HG02759 (cell line): ENCODE data around the gene CILP2.

Source experiments
- ATAC-seq: cut with Tn5 transposase; IDR thresholded peaks from one replicate; pipeline ENCODE4 v1.9.1; 2021; ENCODE audit warnings: mild to moderate bottlenecking, moderate library complexity; ENCODE audit not compliant: unreplicated experiment

Gene CILP2

DNA sequence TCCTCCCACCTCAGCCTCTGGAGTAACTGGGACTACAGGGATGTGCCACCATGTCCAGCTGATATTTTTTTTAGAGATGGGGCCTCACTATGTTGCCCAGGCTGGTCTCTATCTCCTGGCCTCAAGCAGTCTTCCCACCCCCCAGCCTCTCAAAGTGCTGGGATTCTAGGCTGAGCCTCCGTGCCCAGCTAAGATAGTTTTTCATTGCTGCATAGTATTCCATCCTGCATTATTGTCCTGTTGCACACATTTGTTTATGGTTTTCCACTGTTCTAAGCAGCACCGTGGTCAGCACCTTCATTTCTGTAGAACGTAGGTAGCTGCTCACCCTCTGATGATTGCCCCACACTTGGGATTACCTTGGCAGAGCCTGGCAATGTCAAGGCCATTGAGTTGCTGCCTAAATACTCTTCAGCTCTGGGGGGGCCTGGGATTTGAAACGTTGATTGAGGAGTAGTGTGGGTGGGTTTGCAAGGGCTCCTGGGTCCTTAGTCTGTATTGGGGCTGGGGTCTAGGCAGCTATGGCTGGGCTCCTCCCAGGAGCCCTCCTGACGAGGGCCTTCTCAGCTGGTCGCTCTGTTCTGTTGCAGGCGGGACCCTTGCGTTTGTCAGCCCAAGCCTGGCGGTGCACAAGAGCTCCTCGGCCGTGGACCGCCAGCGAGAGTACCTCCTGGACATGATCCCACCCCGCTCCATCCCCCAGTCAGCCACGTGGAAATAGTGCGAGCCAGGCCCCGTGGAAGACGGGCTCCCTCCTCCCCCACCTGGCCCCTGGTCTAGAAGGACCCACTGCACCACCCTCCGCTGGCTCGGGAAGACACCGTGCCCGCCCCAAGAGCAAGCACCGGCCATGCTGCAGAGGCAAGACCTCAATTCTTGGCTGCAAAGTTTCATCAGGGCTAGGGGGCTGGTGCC lies 33.1 kb upstream of the CILP2 start:
- ATAC-seq = no peak

- no peak for ATAC-seq
Observed at GRCh38 chr19:19505669-19506326, 32.3 kb upstream of the CILP2 start.

GRCh38 chr19:19506592-19506991 lies 31.5 kb upstream of the CILP2 start:
- ATAC-seq = no peak

DNA sequence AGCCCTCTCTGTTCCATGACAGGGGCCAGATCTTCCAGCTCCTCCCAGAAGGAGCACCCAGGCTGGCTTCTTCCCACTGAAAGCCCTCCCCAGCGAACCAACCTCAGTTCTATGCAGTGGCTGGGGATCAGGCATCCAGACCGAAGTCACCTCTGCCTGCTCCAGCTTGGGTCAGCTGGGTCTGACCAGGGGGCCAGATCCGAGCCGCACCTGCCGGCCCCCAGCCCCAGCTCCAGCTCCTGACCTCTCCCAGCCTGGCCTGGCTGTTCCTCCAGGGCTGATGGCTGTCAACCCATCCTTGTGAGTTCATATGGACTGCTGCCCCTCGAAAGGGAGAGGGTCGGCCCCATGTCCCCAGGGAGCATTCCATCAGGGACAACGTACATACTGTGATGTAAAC lies 30.7 kb upstream of the CILP2 start:
- ATAC-seq = no peak

DNA sequence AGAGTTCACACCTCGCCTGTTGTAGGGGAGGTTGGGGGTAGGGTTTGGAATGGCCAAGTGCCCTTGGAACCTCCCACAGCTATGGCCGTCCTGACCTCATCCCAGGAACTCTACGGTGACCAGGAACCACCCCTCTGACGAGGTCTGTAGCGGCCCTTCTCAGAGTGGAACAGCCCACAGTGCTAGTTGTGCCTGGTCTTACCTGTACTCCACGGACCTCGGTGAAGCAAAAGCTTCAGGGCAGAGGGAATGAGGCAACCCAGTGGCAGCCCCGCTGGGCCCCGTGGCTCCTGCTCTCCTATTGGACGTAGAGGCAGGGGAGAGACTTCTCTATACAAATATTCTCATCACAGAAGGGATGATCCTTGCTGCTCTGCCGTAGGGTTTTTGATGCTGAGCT lies 29.8 kb upstream of the CILP2 start:
- ATAC-seq = no peak

- ATAC-seq = no peak
Observed at GRCh38 chr19:19510432-19510831, 27.6 kb upstream of the CILP2 start.

DNA sequence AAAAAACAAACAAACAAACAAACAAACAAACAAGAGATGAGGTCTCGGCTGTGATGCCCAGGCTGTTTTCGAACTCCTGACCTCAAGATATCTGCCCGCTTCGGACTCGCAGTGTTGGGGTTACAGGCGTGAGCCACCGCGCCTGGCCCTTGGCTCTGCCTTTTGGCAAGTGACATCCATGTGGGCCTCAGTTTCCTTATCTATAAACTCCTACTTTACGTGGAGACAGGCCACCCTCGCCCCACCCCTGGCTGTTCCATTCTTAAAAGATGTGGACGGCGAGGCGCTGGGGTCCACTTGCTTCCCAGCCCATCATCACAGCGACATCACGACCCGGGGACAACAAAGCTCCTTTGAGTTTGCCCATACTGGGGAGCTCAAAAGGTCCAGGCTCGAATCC lies 24.4 kb upstream of the CILP2 start:
- ATAC-seq = no peak

GRCh38 chr19:19514215-19514657 lies 23.8 kb upstream of the CILP2 start:
- no peak for ATAC-seq

DNA sequence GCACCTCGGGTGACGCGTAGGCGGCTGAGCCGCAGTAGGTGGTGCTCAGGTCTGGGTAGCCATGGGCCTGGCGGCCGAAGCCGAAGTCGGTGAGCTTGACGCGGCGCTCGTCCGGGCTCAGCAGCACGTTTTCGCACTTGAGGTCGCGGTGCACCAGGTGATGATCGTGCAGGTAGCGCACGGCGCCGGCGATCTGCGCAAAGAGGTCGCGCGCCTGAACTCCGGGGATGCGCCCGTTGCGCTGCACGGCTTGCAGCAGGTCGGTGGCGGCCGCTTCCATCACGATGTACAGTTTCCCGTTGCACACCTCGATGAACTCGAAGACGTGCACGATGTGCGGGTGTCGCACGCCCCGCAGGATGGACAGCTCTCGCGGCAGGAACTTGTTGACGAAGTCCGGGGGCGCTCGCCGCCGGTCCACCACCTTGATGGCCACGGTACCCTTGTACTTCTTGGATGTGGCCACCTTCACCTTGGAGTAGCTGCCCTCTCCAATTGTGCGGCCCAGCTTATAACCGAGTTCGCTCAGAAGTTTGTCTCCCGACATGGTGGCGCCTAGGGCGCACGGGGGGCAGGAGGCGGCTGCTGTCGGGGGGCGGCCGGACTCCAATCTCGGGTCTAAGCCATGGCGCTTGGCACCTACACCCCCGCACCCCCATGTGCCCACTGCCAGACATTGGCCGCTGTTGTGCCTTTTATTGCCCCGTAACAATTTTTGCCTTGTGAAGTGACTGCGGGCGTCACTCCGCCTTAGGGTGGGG lies 23.0 kb upstream of the CILP2 start, which contains the start of gene TSSK6:
Gene TSSK6, minus strand, starts transcription at position 668 of the 761 bp plus-strand sequence. Its CDS starts 121 bp downstream, at position 547.
- no peak for ATAC-seq

GRCh38 chr19:19515642-19516519 lies 22.2 kb upstream of the CILP2 start, which contains the start of gene NDUFA13:
Gene NDUFA13 (plus strand): TSS chr19:19516225. CDS start chr19:19516239, 14 bp downstream.
- peak; percentile 95 for ATAC-seq

DNA sequence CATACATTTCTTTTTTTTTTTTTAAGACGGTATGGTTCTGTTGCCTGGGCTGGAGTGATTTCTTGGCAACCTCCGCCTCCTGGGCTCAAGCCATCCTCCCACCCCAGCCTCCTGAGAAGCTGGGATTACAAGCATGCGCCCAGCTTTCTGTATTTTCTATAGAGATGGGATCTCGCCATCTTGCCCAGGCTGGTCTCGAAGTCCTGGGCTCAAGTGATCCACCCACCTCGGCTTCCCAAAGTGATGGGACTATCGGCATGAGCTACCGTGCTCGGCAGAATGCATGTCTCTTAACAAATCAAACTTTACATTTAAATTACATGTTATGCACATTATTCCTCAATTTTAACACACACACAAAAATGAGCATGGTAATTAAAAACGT lies 20.8 kb upstream of the CILP2 start:
- no peak for ATAC-seq

DNA sequence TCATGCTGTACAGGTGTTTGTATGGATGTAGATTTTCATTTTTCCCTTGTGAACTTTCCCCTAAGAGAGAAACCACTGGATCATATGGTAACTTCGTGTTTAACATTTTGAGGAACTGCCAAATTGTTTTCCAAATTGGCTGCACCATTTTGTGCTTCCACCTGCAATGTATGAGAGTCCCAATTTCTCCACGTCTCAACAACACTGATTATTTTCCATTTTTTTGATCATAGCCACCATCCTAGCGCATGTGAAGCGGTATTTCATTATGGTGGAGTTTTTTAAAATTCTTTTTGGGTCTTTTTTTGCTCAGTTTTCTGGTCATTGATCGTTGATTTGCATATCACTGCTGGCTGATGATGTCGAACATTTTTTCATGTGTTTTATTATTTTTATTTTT lies 17.1 kb upstream of the CILP2 start:
- no peak for ATAC-seq

GRCh38 chr19:19523177-19523576 lies 14.9 kb upstream of the CILP2 start:
- ATAC-seq = no peak

DNA sequence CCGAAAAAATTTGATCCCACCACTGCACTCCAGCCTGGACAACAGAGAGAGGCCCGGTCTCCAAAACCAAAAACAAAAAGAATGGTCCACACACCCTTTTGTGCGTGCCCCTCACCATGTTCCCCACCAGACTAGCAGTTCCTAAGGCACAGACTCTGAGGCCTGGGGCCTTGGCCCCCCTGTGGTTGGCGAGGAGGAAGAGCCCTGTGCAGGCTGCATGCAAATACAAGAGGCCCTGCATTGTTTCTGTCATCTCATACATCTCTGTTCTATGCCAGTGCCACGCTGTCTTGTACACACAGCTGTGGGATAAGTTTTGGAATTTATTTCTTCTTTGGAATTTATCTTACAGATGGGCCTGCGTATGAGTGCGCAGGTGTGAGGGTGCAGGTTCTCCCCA lies 14.0 kb upstream of the CILP2 start:
- ATAC-seq = no peak

- ATAC-seq = no peak
Observed at GRCh38 chr19:19525611-19526380, 12.3 kb upstream of the CILP2 start.

DNA sequence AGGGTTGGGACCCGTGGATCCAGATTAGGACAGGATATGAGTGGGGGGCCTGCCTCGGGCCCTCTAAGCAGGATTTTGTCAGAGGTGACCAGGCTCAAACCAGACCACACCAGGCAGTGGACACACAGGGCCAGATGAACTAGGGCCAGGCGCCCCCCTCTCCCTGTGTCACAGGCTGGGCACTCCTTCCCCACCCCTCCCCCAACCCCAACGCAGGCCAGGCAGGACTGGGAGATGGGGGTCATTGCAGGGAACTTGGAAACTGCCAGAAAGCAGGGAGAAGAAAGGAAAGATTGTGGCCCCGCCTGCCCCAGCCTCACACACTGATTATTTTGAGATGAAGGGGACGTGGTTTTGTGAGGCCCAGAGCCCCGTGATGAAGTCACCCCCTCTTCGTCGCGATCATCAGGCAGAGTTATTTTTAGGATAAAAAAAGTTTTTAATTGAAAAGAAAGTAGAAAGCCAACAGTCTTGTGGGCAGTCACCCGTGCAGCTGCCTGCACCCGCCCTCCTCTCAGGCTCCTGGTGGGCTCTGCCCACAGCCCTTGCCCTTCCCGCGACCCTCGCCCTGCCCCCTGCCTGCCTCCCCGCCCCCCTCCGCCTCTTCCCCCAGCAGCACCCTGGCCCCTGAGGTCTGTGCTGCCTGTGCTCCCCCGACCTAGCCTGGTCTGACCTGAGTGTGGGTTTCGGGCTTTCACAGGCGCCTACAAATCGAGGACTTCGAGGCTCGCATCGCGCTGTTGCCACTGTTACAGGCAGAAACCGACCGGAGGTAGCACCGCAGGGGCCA lies 11.3 kb upstream of the CILP2 start:
- ATAC-seq = no peak

DNA sequence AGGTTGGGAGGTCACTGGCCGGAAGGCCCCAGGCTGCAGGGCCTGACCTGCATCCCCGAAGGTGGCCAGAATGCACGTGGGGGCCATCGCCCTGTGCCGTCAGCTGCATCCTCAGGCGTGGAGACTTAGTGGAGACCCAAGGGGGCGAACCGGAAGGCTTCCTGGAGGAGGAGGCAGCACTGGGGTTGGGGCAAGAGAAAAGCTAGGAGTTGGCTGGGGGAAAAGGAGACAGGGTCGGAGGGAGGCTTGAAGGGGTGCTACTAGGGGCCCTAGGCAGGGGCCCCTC lies 10.8 kb upstream of the CILP2 start:
- ATAC-seq = no peak

GRCh38 chr19:19527674-19528625 lies 10.1 kb upstream of the CILP2 start:
- no peak for ATAC-seq
